SH-SY5Y (cell line): ENCODE measurements around the gene VAV2.

Experiments
- GATA2 ChIP-seq: IDR thresholded peaks from 2 replicates; pipeline ENCODE4 v1.6.1; 2011; ENCODE audit warnings: mild to moderate bottlenecking, low read depth, low read length
- GATA3 ChIP-seq: IDR thresholded peaks from 2 replicates; pipeline ENCODE4 v1.6.1; 2011; ENCODE audit warnings: low read depth, mild to moderate bottlenecking, low read length, moderate library complexity

GRCh38 chr9:133758228-133758627, 233.9 kb downstream of the VAV2 start:
- no peak for TF ChIP-seq GATA2
- TF ChIP-seq GATA3, result no peak
